ENCODE measurements around the gene STX5. TPM values are rescaled to one million over a fixed set of nuclear protein-coding genes. Genes with fewer than 3 reads are reported as not detected.

Gene STX5, protein sequence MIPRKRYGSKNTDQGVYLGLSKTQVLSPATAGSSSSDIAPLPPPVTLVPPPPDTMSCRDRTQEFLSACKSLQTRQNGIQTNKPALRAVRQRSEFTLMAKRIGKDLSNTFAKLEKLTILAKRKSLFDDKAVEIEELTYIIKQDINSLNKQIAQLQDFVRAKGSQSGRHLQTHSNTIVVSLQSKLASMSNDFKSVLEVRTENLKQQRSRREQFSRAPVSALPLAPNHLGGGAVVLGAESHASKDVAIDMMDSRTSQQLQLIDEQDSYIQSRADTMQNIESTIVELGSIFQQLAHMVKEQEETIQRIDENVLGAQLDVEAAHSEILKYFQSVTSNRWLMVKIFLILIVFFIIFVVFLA
- 10 to 100 TPM; 20.1 to 23.6 TPM for total RNA-seq

DNA sequence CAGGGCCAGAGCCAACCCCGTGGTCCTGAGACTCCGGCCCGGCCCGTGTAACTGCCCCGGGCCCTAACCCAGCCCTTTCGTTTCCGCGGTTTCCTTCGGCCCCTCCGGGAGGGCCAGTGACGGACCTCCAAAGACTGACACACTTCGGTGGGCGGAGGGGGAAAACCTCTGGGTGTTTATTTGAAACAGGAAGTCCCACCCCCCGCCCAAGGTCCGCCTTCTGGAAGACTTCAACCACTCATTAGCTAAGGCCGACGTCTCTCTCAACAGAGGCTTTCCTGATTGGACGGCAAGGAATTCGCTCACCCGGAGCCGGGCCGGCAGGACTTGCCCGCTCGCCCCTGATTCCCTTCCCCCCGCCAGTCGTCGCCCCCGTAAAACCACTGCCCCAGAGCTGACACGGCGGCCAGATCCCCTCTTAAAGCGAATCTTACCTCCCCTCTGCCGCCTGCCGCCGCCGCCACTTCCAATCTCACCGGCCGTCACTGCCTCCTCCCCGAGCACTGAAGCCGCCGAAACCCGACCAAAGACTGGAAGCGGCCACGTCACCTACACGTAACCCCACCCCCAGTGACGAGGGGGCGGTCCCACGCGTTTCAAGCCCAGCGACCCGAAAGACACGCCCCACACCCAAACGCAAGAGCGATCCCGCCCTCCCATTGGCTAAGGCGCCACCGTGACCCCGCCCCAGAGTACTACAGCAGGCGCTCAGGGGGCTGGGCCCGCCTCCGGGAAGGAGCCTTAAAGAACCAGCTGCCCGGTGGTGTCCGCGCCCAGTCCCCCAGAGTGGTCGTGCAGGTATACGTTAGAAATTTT, at the start of gene STX5:
TSS of gene STX5 (minus strand) at position 532 of the 816 bp plus-strand sequence. CDS start 808 bp downstream, outside the sequence.
- ATAC-seq (peak; percentile 97), DNase-seq (peak; percentile 100)
- peaks cover 36% of the 10 kb centered on the region for H3K4me1 ChIP-seq
- TF ChIP-seq, protein P1, sequence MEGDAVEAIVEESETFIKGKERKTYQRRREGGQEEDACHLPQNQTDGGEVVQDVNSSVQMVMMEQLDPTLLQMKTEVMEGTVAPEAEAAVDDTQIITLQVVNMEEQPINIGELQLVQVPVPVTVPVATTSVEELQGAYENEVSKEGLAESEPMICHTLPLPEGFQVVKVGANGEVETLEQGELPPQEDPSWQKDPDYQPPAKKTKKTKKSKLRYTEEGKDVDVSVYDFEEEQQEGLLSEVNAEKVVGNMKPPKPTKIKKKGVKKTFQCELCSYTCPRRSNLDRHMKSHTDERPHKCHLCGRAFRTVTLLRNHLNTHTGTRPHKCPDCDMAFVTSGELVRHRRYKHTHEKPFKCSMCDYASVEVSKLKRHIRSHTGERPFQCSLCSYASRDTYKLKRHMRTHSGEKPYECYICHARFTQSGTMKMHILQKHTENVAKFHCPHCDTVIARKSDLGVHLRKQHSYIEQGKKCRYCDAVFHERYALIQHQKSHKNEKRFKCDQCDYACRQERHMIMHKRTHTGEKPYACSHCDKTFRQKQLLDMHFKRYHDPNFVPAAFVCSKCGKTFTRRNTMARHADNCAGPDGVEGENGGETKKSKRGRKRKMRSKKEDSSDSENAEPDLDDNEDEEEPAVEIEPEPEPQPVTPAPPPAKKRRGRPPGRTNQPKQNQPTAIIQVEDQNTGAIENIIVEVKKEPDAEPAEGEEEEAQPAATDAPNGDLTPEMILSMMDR (IDR thresholded peaks at IDR 0.05) = no peak
- TF ChIP-seq POLR2A (IDR thresholded peaks at IDR 0.05) = peak; percentile 85 to 97 (median 97)
- H3K27ac ChIP-seq = peak within 1 kb of the TSS; percentile 95 to 99 (median 99)
- H3K36me3 ChIP-seq (replicated peaks in 1 of 2; ENCODE audit: insufficient read depth in 1 of 2, low read depth in 2 of 2) = peaks cover 0 to 16% of the 10 kb centered on the region in 2 donors
- 0 to 1% methylated on average over 6 to 64 of the region's 65 CpGs for WGBS, 2 donors
- H3K27me3 ChIP-seq = no peaks in the 10 kb centered on the region
- intact Hi-C loops (cut with DNase I) = no loop called here
- no peaks in the 10 kb centered on the region for H3K9me3 ChIP-seq
- peak within 1 kb of the TSS; percentile 69 to 73 for H3K4me3 ChIP-seq

DNA sequence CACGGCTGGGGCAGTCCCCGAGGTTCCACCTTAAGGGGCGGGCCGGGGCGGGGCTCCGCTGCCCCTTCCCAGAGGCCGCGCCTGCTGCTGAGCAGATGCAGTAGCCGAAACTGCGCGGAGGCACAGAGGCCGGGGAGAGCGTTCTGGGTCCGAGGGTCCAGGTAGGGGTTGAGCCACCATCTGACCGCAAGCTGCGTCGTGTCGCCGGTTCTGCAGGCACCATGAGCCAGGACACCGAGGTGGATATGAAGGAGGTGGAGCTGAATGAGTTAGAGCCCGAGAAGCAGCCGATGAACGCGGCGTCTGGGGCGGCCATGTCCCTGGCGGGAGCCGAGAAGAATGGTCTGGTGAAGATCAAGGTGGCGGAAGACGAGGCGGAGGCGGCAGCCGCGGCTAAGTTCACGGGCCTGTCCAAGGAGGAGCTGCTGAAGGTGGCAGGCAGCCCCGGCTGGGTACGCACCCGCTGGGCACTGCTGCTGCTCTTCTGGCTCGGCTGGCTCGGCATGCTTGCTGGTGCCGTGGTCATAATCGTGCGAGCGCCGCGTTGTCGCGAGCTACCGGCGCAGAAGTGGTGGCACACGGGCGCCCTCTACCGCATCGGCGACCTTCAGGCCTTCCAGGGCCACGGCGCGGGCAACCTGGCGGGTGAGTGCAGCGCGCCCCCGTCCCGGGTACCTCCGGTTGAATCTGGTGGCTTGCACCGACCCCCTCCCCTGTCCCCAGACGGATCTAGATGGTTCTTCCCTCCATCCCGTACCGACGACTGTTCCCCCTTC, 49.1 kb upstream of the STX5 start, which contains the start of gene SLC3A2:
TSS of gene SLC3A2 (plus strand) at position 94 of the 776 bp plus-strand sequence. CDS start at position 222, 128 bp downstream.
- Histone ChIP-seq H3K9me3 (no peaks in the 10 kb centered on the region), H3K36me3 (replicated peaks in 1 of 2; ENCODE audit: insufficient read depth in 1 of 2, low read depth in 2 of 2) (peaks cover 10 to 13% of the 10 kb centered on the region in 2 donors), H3K4me1 (peaks cover 71% of the 10 kb centered on the region), H3K27me3 (no peaks in the 10 kb centered on the region), H3K4me3 (peak within 1 kb of the TSS; percentile 60 to 98), H3K27ac (peak within 1 kb of the TSS; percentile 97 to 99 (median 98))
- 0 to 2% methylated on average over 25 to 69 of the region's 69 CpGs for WGBS, 2 donors
- ATAC-seq (peak; percentile 85), DNase-seq (peak; percentile 90 to 92 (median 90))
- TF ChIP-seq, protein P1 (IDR thresholded peaks at IDR 0.05) = peak; percentile 56 to 89 (median 80)
- peak; percentile 98 to 99 (median 99) for TF ChIP-seq POLR2A (IDR thresholded peaks at IDR 0.05)
- intact Hi-C loops (cut with DNase I) = no loop called here

DNA sequence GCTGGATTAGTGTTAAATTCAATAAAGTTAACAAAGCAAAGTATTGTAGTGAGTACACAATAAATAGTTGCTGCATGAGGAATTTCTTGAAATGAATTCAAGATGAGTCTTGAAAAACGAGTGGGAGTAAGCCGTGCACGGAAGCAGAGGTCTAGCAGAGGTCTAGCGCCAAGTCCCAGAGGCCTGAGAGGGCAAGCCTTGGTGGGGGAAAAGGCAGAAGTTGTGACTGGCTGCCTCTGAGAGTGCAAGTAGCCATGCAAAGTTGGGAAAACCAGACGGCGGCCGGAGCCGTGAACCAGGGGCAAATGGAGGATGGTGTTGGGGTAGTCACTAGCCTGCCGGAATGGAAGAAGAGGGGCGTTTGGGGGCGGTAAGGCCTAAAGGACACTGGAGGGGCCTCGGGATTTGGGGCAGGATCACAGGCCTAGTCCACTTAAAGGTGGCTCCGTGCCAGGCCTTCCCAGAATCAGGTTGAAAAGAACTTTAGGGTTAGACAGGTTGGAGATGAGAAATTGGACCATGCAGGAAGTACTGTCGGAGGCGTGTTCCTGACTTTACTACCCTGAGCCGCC, 48.5 kb upstream of the STX5 start:
- Histone ChIP-seq H3K27ac (peak overlapping the region; percentile 97 to 99 (median 98)), H3K9me3 (no peaks in the 10 kb centered on the region), H3K27me3 (no peaks in the 10 kb centered on the region), H3K36me3 (replicated peaks in 1 of 2; ENCODE audit: insufficient read depth in 1 of 2, low read depth in 2 of 2) (peaks cover 4 to 7% of the 10 kb centered on the region in 2 donors), H3K4me1 (peaks cover 78% of the 10 kb centered on the region), H3K4me3 (peak overlapping the region; percentile 60 to 98)
- WGBS, 2 donors = 2 to 3% methylated on average over 15 to 16 of the region's 16 CpGs
- ATAC-seq (peak; percentile 5), DNase-seq (peak in 3 of 4 donors; percentile 47 to 62 (median 48))
- intact Hi-C loops (cut with DNase I) = no loop called here
- TF ChIP-seq POLR2A (IDR thresholded peaks at IDR 0.05) = no peak
- TF ChIP-seq, protein P1 (IDR thresholded peaks at IDR 0.05) = no peak

DNA sequence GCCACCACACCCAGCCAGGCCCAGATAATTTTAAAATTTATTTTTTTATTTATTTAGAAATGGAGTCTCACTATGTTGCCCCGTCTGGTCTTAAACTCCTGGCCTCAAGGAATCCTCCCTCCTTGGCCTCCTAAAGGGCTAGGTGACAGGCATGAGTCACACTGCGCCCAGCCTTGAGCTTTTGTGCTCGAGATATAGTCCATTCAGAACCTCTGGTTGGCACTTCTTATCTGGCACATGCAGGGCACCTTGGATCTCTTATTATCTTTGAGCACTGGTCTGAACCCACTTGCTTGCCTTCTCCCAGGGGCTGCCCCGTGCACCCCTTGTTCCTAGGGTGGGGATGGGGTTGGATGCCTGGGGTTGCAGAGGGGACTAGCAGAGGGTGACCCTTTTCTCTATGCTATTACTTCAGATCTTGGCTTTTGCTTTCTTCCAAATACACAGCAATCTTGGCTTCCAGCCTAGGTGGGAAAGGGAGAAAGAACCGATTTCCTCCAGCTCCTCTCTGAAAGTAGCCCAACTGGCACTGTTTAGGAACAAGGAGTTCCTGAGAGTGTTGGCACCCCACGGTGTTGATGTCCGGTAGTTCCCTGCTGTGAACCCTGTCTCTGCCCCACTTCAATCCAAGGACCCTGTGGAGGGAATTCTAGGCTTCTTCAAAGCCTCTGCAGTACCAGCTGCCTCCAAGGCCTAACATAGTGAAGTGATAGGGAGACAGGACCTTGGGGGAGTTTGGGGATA, 47.6 kb upstream of the STX5 start:
- Histone ChIP-seq H3K4me3 (no peak overlapping the region), H3K4me1 (peaks cover 80% of the 10 kb centered on the region), H3K9me3 (no peaks in the 10 kb centered on the region), H3K36me3 (replicated peaks in 1 of 2; ENCODE audit: insufficient read depth in 1 of 2, low read depth in 2 of 2) (no peaks in the 10 kb centered on the region), H3K27ac (peak overlapping the region; percentile 97 to 99 (median 98)), H3K27me3 (no peaks in the 10 kb centered on the region)
- intact Hi-C loops (cut with DNase I) = no loop called here
- TF ChIP-seq, protein P1 (IDR thresholded peaks at IDR 0.05) = no peak
- no peak for TF ChIP-seq POLR2A (IDR thresholded peaks at IDR 0.05)
- WGBS, 2 donors = 41 to 51% methylated on average over 5 to 7 of the region's 7 CpGs
- DNase-seq (peak in 2 of 4 donors; percentile 48 to 57), ATAC-seq (no peak)

Data from body of pancreas (tissue), 4 donors.